ENCODE data around the gene ANKRD23. TPM values are rescaled to one million over a fixed set of nuclear protein-coding genes. Genes with fewer than 3 reads are reported as not detected.

ANKRD23 gene
- total and polyA plus RNA-seq, 2 experiments from 2014 or later, result 0.76 to 1.4 TPM

DNA sequence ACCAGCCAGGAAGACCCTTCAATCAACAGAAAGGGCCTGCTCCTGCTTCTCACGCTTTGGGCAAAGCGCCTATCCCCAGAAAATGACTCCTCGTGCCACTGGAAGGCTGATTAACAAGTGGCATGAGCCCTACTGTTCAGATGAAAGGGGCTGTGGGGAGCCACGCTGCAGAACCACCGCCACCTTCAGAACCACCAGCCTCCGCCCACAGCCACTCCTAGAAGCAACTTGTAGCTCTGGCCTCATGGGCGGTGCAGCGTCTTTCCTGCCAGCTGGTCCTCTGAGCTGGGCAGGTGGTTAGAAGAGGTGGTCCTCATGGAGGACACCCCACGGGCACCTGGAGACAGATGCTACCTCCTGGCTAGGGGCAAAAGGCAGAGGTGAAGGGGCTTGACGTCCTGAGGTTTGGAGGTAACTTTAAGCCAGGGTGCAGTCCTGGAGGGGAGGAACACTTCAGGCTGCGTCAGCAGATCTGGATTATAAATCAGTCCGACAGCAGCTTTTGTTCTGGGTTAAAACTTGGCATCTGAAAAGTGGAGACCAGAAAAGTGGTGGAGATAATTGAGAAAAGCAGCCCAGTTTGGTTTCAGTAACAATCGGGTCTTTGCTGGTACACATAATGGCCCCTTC is 26.9 kb upstream of the ANKRD23 start:
- peaks cover 15% of the 10 kb centered on the region for H3K4me1 ChIP-seq (ENCODE audit: insufficient read depth)
- H3K9me2 ChIP-seq (ENCODE audit: insufficient read depth), result no peaks in the 10 kb centered on the region
- in situ Hi-C loops (cut with MboI), result loop anchor here (25.0 kb wide), 1 partner anchor 242 kb away; the partner anchor contains the start of gene ANKRD36
- peak overlapping the region; percentile 85 for H2AFZ ChIP-seq
- no peaks in the 10 kb centered on the region for H3K27me3 ChIP-seq (replicated peaks; ENCODE audit: insufficient read depth)
- H3K9ac ChIP-seq, result peak overlapping the region; percentile 95
- H3K27ac ChIP-seq, result no peak overlapping the region
- peak overlapping the region; percentile 86 for H3K4me3 ChIP-seq
- no peaks in the 10 kb centered on the region for H4K20me1 ChIP-seq (ENCODE audit: insufficient read depth)
- no peak for TF ChIP-seq EZH2 (IDR thresholded peaks at IDR 0.05; ENCODE audit: insufficient read depth, poor library complexity, severe bottlenecking)
- no peak for TF ChIP-seq EZH2phosphoT487 (IDR thresholded peaks at IDR 0.05; ENCODE audit: insufficient read depth, low read depth)
- H3F3A ChIP-seq (ENCODE audit: insufficient read depth), result no peaks in the 10 kb centered on the region
- H3K4me2 ChIP-seq (ENCODE audit: unreplicated experiment), result peak overlapping the region; percentile 79
- peaks cover 27% of the 10 kb centered on the region for H3K79me2 ChIP-seq (ENCODE audit: insufficient read depth)
- no peaks in the 10 kb centered on the region for H3K9me3 ChIP-seq (ENCODE audit: low read depth)
- no peaks in the 10 kb centered on the region for H3K36me3 ChIP-seq (ENCODE audit: low read depth)
- WGBS, 2 experiments (ENCODE audit: low coverage in 1 of 2, low lambda C conversion rate in 2 of 2, missing lambda C conversion rate in 2 of 2), result 26 to 38% methylated on average over 13 of the region's 13 CpGs
- peak; percentile 31 for DNase-seq

DNA sequence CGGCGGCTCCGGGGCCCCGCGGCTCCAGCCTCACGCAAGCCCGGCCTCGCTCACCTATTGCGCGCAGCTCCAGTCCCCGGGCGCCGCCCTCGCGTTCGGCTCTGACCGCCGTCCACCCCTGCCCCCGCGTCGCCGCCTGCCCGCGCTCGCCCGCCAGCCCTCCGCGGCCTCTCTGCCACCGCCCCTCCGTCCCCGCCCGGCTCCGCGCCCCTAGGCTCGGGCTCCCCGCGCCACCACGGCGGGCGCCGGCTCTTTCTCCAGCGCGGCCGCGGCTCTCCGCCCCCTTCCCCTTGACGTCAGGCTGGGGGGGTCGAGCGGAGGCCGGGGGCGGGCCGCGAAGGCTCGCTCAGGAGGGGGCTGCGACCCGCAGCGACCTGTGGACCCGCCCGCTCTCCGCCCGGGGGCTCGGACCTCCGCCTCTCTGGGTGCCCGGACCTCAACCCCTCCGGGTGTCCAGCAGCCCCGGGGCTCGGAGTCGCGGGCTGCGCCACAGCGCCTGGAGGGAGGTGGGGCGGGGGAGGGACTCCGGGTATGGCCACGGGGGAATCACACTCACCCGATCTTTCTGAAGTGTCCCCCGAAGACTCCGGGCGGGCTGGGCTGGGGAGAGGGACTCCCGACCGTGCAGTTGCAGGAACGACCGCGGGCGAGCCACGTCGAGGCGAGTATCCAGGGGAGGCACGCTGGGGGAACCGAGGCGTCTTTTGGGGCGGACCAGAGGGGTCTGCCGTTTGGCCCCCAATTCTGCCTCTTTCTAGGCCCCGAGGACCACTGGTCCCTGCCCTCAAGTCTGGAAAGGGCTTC is 26.2 kb upstream of the ANKRD23 start, which contains the start of gene SEMA4C:
TSS of gene SEMA4C (minus strand) at position 259 of the 804 bp plus-strand sequence. CDS start 2,194 bp downstream, outside the sequence.
- no peak for TF ChIP-seq EZH2 (IDR thresholded peaks at IDR 0.05; ENCODE audit: insufficient read depth, poor library complexity, severe bottlenecking)
- TF ChIP-seq EZH2phosphoT487 (IDR thresholded peaks at IDR 0.05; ENCODE audit: insufficient read depth, low read depth), result no peak
- WGBS, 2 experiments (ENCODE audit: low coverage in 1 of 2, low lambda C conversion rate in 2 of 2, missing lambda C conversion rate in 2 of 2), result 2 to 3% methylated on average over 39 to 46 of the region's 93 CpGs
- in situ Hi-C loops (cut with MboI), result loop anchor here (25.0 kb wide), 1 partner anchor 242 kb away; the partner anchor contains the start of gene ANKRD36
- Histone ChIP-seq H3K4me2 (ENCODE audit: unreplicated experiment) (peak within 1 kb of the TSS; percentile 99), H3K27me3 (replicated peaks; ENCODE audit: insufficient read depth) (no peaks in the 10 kb centered on the region), H3K9ac (peak within 1 kb of the TSS; percentile 95), H4K20me1 (ENCODE audit: insufficient read depth) (no peaks in the 10 kb centered on the region), H3F3A (ENCODE audit: insufficient read depth) (no peaks in the 10 kb centered on the region), H3K27ac (peak within 1 kb of the TSS; percentile 75), H2AFZ (peak within 1 kb of the TSS; percentile 85), H3K4me1 (ENCODE audit: insufficient read depth) (peaks cover 15% of the 10 kb centered on the region), H3K36me3 (ENCODE audit: low read depth) (no peaks in the 10 kb centered on the region), H3K79me2 (ENCODE audit: insufficient read depth) (peaks cover 35% of the 10 kb centered on the region), H3K4me3 (peak within 1 kb of the TSS; percentile 86), H3K9me2 (ENCODE audit: insufficient read depth) (no peaks in the 10 kb centered on the region), H3K9me3 (ENCODE audit: low read depth) (no peaks in the 10 kb centered on the region)
- DNase-seq, result peak; percentile 75

DNA sequence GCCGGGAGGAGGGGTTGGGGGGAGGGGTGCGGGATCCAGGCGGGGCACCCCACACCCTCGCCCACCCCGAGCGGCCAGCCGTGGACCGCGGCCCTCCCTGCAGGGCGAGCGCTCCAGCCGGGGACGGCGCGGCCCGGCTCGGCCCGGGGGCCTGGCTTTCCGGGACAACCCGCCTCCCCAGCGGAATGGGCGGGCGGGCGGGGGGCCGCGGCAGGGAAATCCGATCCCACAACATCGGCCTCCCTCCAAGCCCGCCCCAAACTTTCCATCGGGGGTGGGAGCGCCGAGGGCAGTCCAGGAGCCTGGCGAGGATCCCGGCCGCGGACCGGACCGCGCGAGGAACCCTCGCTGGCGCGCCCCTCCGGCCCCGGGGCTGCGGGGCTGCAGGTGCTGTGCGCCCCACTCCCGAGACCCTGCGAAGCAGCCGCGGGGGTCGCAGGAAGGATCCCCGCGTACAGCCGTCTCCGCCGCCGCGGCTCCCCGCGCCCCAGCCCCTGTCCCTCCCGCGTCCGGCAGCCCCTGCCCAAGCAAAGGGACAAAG is 25.5 kb upstream of the ANKRD23 start:
- no peaks in the 10 kb centered on the region for H3K27me3 ChIP-seq (replicated peaks; ENCODE audit: insufficient read depth)
- H2AFZ ChIP-seq, result peak overlapping the region; percentile 85
- in situ Hi-C loops (cut with MboI), result loop anchor here (25.0 kb wide), 1 partner anchor 243 kb away; the partner anchor contains the start of gene ANKRD36
- 1% methylated on average over 32 to 36 of the region's 64 CpGs for WGBS, 2 experiments (ENCODE audit: low coverage in 1 of 2, low lambda C conversion rate in 2 of 2, missing lambda C conversion rate in 2 of 2)
- no peaks in the 10 kb centered on the region for H4K20me1 ChIP-seq (ENCODE audit: insufficient read depth)
- H3K9me2 ChIP-seq (ENCODE audit: insufficient read depth), result no peaks in the 10 kb centered on the region
- peaks cover 15% of the 10 kb centered on the region for H3K4me1 ChIP-seq (ENCODE audit: insufficient read depth)
- no peaks in the 10 kb centered on the region for H3F3A ChIP-seq (ENCODE audit: insufficient read depth)
- H3K27ac ChIP-seq, result peak overlapping the region; percentile 75
- H3K9ac ChIP-seq, result peak overlapping the region; percentile 95
- H3K9me3 ChIP-seq (ENCODE audit: low read depth), result no peaks in the 10 kb centered on the region
- DNase-seq, result peak; percentile 79
- H3K36me3 ChIP-seq (ENCODE audit: low read depth), result no peaks in the 10 kb centered on the region
- H3K4me2 ChIP-seq (ENCODE audit: unreplicated experiment), result peak overlapping the region; percentile 99
- H3K79me2 ChIP-seq (ENCODE audit: insufficient read depth), result peaks cover 35% of the 10 kb centered on the region
- TF ChIP-seq EZH2phosphoT487 (IDR thresholded peaks at IDR 0.05; ENCODE audit: insufficient read depth, low read depth) (no peak), EZH2 (IDR thresholded peaks at IDR 0.05; ENCODE audit: insufficient read depth, poor library complexity, severe bottlenecking) (no peak)
- peak overlapping the region; percentile 86 for H3K4me3 ChIP-seq

All from GM23248 (cell line).